H9 (cell line): ENCODE data around the gene SPEN. TPM values are rescaled to one million over a fixed set of nuclear protein-coding genes. Genes with fewer than 3 reads are reported as not detected.
A peak's percentile ranks its signal among the peaks of the same experiment; 100 is the strongest.

Experiments used
- DNase-seq: peaks from one replicate; pipeline ENCODE4 v3.0.0-alpha.2; 2017
- H2AFZ ChIP-seq: one replicate; pipeline ENCODE4 v1.6.1; 2013; ENCODE audit warnings: mild to moderate bottlenecking, low read length, control low read depth, moderate library complexity
- H2AK5ac ChIP-seq: 2 replicates; pipeline ENCODE4 v1.6.1; 2013; ENCODE audit warnings: low read length, control low read depth, mixed read lengths; ENCODE audit not compliant: insufficient read length
- H2BK120ac ChIP-seq: one replicate; pipeline ENCODE4 v1.6.1; 2013; ENCODE audit warnings: low read depth, mild to moderate bottlenecking, low read length, control low read depth, inconsistent platforms; ENCODE audit not compliant: poor library complexity, severe bottlenecking
- H2BK12ac ChIP-seq: 2 replicates; pipeline ENCODE4 v1.6.1; 2013; ENCODE audit warnings: low read length, control low read depth, mixed read lengths, low read depth; ENCODE audit not compliant: insufficient read length
- H2BK15ac ChIP-seq: 2 replicates; pipeline ENCODE4 v1.6.1; 2013; ENCODE audit warnings: low read depth, low read length, control low read depth
- H2BK20ac ChIP-seq: one replicate; pipeline ENCODE4 v1.6.1; 2013; ENCODE audit warnings: low read depth, mild to moderate bottlenecking, low read length, control low read depth, inconsistent platforms; ENCODE audit not compliant: poor library complexity, severe bottlenecking
- H2BK5ac ChIP-seq: 2 replicates; pipeline ENCODE4 v1.6.1; 2013; ENCODE audit warnings: low read length, control low read depth, mixed read lengths; ENCODE audit not compliant: insufficient read length
- H3K14ac ChIP-seq: 2 replicates; pipeline ENCODE4 v1.6.1; 2013; ENCODE audit warnings: low read length, control low read depth; ENCODE audit not compliant: insufficient read depth
- H3K18ac ChIP-seq: 2 replicates; pipeline ENCODE4 v1.6.1; 2013; ENCODE audit warnings: low read depth, mild to moderate bottlenecking, mixed read lengths, low read length, control low read depth; ENCODE audit not compliant: insufficient read length
- H3K23ac ChIP-seq: 2 replicates; pipeline ENCODE4 v1.6.1; 2013; ENCODE audit warnings: low read length, control low read depth, mixed read lengths, low read depth; ENCODE audit not compliant: insufficient read length
- H3K23me2 ChIP-seq: 2 replicates; pipeline ENCODE4 v1.6.1; 2013; ENCODE audit warnings: low read depth, mild to moderate bottlenecking, mixed read lengths, low read length, control low read depth; ENCODE audit not compliant: insufficient read length, poor library complexity, severe bottlenecking
- H3K27ac ChIP-seq: 2 replicates; pipeline ENCODE4 v1.5.1; 2013; ENCODE audit warnings: low read length, control low read depth, mixed read lengths, low read depth; ENCODE audit not compliant: insufficient read length
- H3K27me3 ChIP-seq: 2 replicates; pipeline ENCODE4 v1.6.1; 2013; ENCODE audit warnings: low read length, control low read depth, inconsistent platforms; ENCODE audit not compliant: insufficient read depth
- H3K4ac ChIP-seq: 2 replicates; pipeline ENCODE4 v1.6.1; 2013; ENCODE audit warnings: low read depth, mild to moderate bottlenecking, control low read depth, inconsistent platforms, low read length, moderate library complexity
- H3K4me1 ChIP-seq: 2 replicates; pipeline ENCODE4 v1.6.1; 2013; ENCODE audit warnings: low read length, control low read depth, inconsistent platforms; ENCODE audit not compliant: insufficient read depth
- H3K4me2 ChIP-seq: 2 replicates; pipeline ENCODE4 v1.6.1; 2013; ENCODE audit warnings: low read length, control low read depth, mixed read lengths; ENCODE audit not compliant: insufficient read length, insufficient read depth
- H3K56ac ChIP-seq: 2 replicates; pipeline ENCODE4 v1.6.1; 2013; ENCODE audit warnings: low read depth, mild to moderate bottlenecking, mixed read lengths, low read length, control low read depth; ENCODE audit not compliant: insufficient read length
- H3K79me1 ChIP-seq: 2 replicates; pipeline ENCODE4 v1.6.1; 2013; ENCODE audit warnings: low read depth, mild to moderate bottlenecking, moderate library complexity, low read length, control low read depth, inconsistent platforms; ENCODE audit not compliant: insufficient read depth, poor library complexity, severe bottlenecking
- H3K79me2 ChIP-seq: 2 replicates; pipeline ENCODE4 v1.6.1; 2013; ENCODE audit warnings: low read length, control low read depth, inconsistent platforms; ENCODE audit not compliant: insufficient read depth
- H3K9ac ChIP-seq: 2 replicates; pipeline ENCODE4 v1.6.1; 2013; ENCODE audit warnings: low read length, control low read depth, mixed read lengths; ENCODE audit not compliant: insufficient read length; ENCODE audit errors: extremely low read depth
- H3K9me3 ChIP-seq: one replicate; pipeline ENCODE4 v1.6.1; 2013; ENCODE audit warnings: low read depth, low read length, inconsistent platforms; ENCODE audit not compliant: control insufficient read depth
- H3T11ph ChIP-seq: one replicate; pipeline ENCODE4 v1.6.1; 2013; ENCODE audit warnings: mild to moderate bottlenecking, low read length, control low read depth, inconsistent platforms
- H4K20me1 ChIP-seq: one replicate; pipeline ENCODE4 v1.6.1; 2013; ENCODE audit not compliant: control insufficient read depth, insufficient read length, insufficient read depth
- H4K5ac ChIP-seq: 2 replicates; pipeline ENCODE4 v1.6.1; 2013; ENCODE audit warnings: low read depth, mild to moderate bottlenecking, mixed read lengths, low read length, control low read depth; ENCODE audit not compliant: insufficient read length
- H4K8ac ChIP-seq: replicated peaks from 2 replicates; pipeline ENCODE4 v1.6.1; 2013; ENCODE audit warnings: low read length, control low read depth, mixed read lengths, low read depth; ENCODE audit not compliant: insufficient read length
- H4K91ac ChIP-seq: 2 replicates; pipeline ENCODE4 v1.6.1; 2013; ENCODE audit warnings: low read depth, mild to moderate bottlenecking, moderate library complexity, mixed read lengths, low read length, control low read depth; ENCODE audit not compliant: insufficient read length
- H3K27ac Mint-ChIP-seq, 3 experiments: 2 replicates in 2 of 3; 3 replicates in 1 of 3; pipeline ENCODE4 v1.8.0; 2020 to 2021; ENCODE audit warnings: mixed read lengths in 3 of 3, mild to moderate bottlenecking in 1 of 3, moderate library complexity in 1 of 3
- H3K27me3 Mint-ChIP-seq: 2 replicates; pipeline ENCODE4 v1.8.0; 2021; ENCODE audit warnings: low read depth, mild to moderate bottlenecking, moderate library complexity, mixed read lengths
- H3K36me3 Mint-ChIP-seq, 3 experiments: 2 replicates in 2 of 3; 3 replicates in 1 of 3; pipeline ENCODE4 v1.8.0; 2020 to 2021; ENCODE audit warnings: low read depth in 3 of 3, mixed read lengths in 3 of 3; ENCODE audit not compliant: insufficient read depth in 1 of 3
- H3K4me1 Mint-ChIP-seq, 2 experiments: 2 replicates each; pipeline ENCODE4 v1.8.0; 2020; ENCODE audit warnings: mixed read lengths in 2 of 2
- H3K4me3 Mint-ChIP-seq, 2 experiments: 2 replicates in 1 of 2; 3 replicates in 1 of 2; pipeline ENCODE4 v1.8.0; 2020 to 2021; ENCODE audit warnings: mild to moderate bottlenecking in 2 of 2, mixed read lengths in 2 of 2, moderate library complexity in 1 of 2
- H3K9me3 Mint-ChIP-seq, 2 experiments: 2 replicates in 1 of 2; 3 replicates in 1 of 2; pipeline ENCODE4 v1.8.0; 2020; ENCODE audit warnings: mild to moderate bottlenecking in 2 of 2, mixed read lengths in 2 of 2, moderate library complexity in 1 of 2
- CTCF ChIP-seq: fragments of 200-600 bp; sonication (generic); conservative IDR thresholded peaks from 3 replicates; pipeline ENCODE4 v1.8.0; 2021; ENCODE audit warnings: antibody characterized with exemption, mild to moderate bottlenecking
- WGBS: extraction: QIAGEN DNeasy Blood & Tissue Kit; methylation state at CpG from one replicate; pipeline ENCODE4 v1.1.7; 2013; ENCODE audit warnings: missing lambda C conversion rate, low lambda C conversion rate, mixed read lengths; ENCODE audit not compliant: insufficient read length; ENCODE audit errors: extremely low coverage; 5-methylcytosine and 5-hydroxymethylcytosine counted together
- total RNA-seq: library from RNA; stranded (reverse); gene quantifications from 2 replicates; pipeline ENCODE4 v1.2.1, GENCODE V29; 2021

Gene SPEN
- total RNA-seq, 1 experiment from 2014 or later = 59.6 TPM

GRCh38 chr1:15945011-15945831 is 97.7 kb downstream of the SPEN start:
- Histone ChIP-seq H3K4me1 (no peaks in the 10 kb centered on the region), H3K79me1 (no peaks in the 10 kb centered on the region), H3K23ac (no peak overlapping the region), H2BK5ac (no peak overlapping the region), H4K8ac (no peak overlapping the region), H3T11ph (no peak overlapping the region), H2AK5ac (no peak overlapping the region), H4K91ac (no peak overlapping the region), H3K9ac (no peak overlapping the region), H2AFZ (no peak overlapping the region), H2BK120ac (no peak overlapping the region), H3K27ac (no peak overlapping the region), H3K27me3 (no peaks in the 10 kb centered on the region), H3K4me2 (no peak overlapping the region), H4K20me1 (peaks cover 2% of the 10 kb centered on the region), H3K79me2 (no peaks in the 10 kb centered on the region), H3K56ac (no peak overlapping the region), H2BK12ac (no peak overlapping the region), H3K14ac (no peak overlapping the region), H3K9me3 (no peaks in the 10 kb centered on the region), H3K18ac (no peak overlapping the region), H2BK20ac (no peak overlapping the region), H3K23me2 (no peaks in the 10 kb centered on the region), H2BK15ac (no peak overlapping the region), H4K5ac (no peak overlapping the region), H3K4ac (no peak overlapping the region)
- H3K4me1 Mint-ChIP-seq = peaks cover 22 to 24% of the 10 kb centered on the region in 2 experiments
- no peaks in the 10 kb centered on the region for H3K27me3 Mint-ChIP-seq
- H3K4me3 Mint-ChIP-seq = no peak overlapping the region
- H3K36me3 Mint-ChIP-seq = peaks cover 7 to 49% (median 33%) of the 10 kb centered on the region in 3 experiments
- DNase-seq = no peak
- peak overlapping the region in 1 of 3 experiments; percentile 67; a peak in 1 of 7 replicates for H3K27ac Mint-ChIP-seq
- H3K9me3 Mint-ChIP-seq = no peaks in the 10 kb centered on the region
- TF ChIP-seq CTCF = no peak
- no CpG with 5 or more reads among the region's 39 CpGs for WGBS
